ENCODE measurements around the gene SLC25A41. TPM values are rescaled to one million over a fixed set of nuclear protein-coding genes. Genes with fewer than 3 reads are reported as not detected.

SLC25A41 gene
- total RNA-seq (2022; extraction: Qiagen RNA extraction), result 0.09 to 0.22 TPM (median 0.14 TPM) in 5 replicates

DNA sequence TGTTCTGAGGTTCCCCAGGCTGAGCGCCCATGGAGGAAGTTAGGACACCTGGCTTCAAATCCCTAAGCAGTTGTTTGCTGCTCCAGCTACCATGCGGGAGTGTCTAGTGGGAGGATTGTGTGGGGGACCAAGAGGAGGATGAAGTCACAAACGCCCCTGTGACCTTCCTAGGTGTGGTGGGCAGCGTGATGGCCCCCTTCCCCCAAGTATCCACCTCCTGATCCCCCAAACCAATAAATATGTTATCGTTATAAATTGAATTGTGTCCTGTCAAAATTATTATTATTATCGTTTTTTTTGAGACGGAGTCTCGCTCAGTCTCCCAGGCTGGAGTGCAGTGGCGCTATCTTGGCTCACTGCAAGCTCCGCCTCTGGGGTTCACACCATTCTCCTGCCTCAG is at the start of gene SLC25A41:
TSS of gene SLC25A41 (minus strand) at position 101 of the 400 bp plus-strand sequence. CDS start at position 31, 70 bp downstream.

DNA sequence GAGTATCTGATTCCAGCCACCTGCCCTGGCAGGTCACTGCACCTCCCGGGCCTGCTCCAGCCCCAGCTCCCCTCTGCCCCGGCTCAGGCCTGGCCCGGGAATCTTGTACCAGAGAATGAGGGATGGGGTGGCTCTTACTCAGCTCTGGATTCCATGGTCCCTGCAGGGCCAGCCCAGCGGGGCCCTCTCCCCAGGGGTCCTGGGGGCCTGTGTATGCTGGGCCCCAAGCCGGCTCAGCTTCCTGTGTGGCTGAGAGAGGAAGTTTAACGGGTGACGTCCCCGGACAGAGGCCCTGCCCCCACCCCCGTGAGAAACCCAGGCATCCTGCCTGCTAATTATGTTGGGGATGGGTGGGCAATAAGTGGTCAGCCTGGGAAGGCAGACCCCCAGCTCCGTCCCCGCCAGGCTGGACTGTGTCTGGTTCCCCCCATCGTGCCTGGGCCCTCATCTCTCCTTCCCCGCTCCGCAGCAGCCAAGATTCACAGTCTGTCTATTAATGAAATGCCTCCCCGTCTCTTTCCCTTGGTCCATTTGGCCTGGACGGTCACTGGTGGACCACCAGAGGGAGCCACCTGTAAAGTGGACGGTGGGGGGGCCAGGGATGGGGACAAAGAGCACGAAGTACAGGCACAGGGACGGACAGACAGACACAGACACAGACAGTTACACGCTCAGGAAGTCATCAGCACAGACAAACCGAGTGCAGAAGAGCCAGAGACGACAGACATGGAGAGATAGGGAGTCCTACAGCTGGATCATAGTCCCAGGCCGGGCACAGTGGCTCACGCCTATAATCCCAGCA is 48.2 kb upstream of the SLC25A41 start, which contains the start of gene DENND1C:
TSS of gene DENND1C (minus strand) at position 247 of the 802 bp plus-strand sequence. CDS start at position 155, 92 bp downstream.

DNA sequence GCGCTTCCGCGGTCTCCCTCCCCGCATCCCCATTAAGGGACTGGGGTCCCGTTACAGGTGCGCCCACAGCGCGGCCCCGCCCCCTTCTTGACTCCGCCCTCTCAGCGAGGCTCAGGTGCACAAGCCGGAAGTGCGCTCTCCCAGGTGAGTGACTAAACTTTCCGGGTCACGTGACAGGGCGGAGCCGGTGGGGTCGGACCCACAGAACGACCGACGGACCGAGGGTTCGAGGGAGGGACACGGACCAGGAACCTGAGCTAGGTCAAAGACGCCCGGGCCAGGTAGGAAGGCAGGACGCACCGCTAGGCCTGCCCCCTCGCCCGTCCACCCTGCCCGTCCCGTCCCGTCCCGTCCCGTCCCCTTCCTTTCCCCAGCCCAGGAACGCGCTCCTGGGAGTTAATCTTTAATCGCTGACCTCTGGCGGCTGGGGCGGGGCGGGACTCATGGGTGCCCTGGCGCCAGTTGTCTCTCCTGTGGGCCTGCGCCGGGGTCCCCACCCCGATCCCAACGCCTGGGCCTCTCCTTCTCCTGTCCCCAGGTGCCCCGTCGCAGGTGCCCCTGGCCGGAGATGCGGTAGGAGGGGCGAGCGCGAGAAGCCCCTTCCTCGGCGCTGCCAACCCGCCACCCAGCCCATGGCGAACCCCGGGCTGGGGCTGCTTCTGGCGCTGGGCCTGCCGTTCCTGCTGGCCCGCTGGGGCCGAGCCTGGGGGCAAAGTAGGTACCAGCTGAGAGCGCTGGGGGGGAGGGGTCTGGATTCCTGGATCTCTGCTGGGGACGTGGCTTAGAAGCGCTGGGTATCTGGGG is 30.7 kb upstream of the SLC25A41 start, which contains the start of gene CRB3:
TSS of gene CRB3 (plus strand) at position 202 of the 804 bp plus-strand sequence. CDS start at position 633, 431 bp downstream.

DNA sequence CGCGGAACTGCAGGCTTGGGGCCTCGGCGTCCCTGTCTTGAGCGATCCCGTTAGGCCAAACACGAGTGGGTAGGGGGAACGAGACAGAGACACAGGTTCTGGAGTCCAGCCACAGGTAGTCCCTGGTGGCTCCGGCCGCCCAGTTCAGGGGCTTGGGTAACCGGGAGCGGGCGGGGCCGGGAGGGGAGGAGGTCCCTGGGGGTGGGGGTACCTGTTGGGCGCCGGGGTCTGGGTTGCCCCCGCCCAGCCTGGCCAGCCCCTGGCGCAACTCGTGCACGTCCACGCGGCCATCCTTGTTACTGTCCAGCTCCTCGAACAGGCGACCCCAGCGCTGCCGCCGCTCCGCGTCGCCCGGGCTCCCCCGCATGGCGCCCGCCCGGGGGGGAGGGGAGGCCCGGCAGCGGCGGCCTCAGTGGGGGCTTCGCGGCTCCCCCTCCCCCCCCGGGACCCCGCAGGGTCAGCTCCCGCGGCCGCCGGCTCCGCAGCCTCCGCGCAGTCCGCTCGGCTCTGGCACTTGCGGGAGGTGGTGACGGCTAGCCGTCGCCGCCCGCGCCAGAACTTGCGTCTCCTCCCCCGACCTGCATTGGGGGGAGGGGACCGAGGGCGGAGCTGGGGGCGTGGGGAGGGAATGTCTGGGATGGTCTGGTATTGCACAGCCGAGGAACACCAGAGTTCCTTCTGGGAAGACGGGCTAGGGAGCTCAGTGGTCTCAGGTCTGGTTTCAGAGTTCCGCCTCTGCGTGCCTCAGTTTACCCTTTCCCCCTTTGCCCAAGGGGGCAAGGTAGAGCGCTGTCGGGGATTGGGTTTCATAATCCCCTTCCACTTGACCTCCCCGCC is 25.9 kb upstream of the SLC25A41 start, which contains the start of gene SLC25A23:
TSS of gene SLC25A23 (minus strand) at position 531 of the 837 bp plus-strand sequence. CDS start at position 367, 164 bp downstream.

DNA sequence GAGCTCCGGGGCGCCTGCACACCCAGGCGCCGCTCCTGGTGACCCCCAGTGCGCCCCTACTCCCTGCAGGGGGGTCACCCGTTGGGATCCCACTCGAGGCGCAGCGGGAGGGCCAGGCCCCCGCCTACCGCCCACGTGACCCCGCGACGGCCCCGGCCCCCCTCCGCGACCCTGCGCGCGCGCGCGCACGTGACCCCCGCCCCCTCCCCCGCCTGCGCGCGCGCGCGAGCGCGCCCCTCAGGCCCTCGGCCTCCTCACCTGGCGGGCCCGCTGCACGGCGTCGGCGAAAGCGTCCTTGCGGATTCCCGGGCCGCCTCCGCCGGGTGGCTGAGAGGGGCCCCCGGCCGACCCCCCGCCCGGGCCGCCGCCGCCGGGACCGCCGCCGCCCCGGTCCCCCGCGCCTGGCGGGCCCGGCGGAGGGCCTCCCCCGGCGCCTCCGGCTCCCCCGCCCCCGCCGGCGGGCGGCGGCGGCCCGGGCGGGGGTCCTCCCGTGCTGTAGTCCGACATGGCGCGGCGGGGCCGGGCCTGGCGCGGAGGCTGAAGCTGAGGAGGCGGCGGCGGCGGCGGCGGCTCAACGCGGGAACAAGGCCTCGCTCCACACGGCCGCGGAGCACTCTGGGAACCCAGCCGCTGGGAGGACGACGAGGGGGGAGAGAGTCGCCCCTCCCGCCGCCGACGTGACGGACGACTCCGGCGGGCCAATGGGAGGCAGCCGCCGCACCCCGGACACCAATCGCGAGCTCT is 9.2 kb downstream of the SLC25A41 start, which contains the start of gene KHSRP:
TSS of gene KHSRP (minus strand) at position 617 of the 744 bp plus-strand sequence. CDS start at position 507, 110 bp downstream.

DNA sequence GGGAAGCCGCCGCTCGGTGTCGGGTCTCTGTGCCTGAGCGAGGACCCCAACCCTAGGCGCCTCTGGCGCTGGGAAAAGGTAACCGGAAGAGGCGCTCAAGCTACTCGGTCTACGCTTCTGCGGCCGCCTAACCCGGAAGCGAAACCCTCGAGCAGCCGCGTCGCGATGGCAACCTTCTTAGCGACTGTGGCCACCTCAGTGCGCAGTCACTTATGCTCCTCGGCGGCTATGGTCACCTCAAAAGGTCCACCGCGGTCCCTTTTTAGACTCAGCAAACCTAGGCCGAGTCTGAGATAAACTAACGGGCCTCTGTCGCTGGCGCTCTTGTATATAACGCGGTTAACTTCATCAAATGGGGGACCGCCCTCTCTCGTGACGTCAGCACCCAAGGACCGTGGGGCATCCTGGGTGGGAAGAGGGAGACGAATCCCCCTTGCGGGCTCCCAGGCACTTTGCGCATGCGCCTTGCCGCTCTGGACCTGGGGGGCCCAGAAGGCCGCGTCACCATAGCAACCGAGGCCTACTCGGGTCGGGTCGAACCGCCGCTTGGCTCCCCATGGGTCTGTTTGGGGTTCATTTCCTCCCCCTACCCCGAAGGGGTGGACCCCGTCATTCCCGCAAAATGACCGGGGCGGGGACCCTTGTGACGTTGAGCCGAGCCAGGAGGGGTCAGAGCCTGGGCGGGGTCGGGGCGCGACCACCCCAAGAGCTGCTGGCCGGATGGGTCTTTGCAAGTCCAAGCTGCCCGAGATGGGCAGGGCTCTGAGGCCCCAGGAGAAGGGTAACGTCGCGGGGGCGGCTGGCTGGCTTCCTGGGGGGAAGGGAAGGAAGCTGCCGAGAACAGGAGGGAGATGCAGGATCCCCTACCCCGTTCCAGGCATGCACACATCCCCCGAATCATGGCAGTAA is 40.2 kb downstream of the SLC25A41 start, which contains the start of gene GTF2F1:
TSS of gene GTF2F1 (minus strand) at position 91 of the 909 bp plus-strand sequence. CDS start 169 bp downstream, outside the sequence.

Other genes starting within 250 kb of the SLC25A41 start
- 12.8 to 28.7 TPM (median 27.2 TPM) in 5 replicates for gene MLLT1, start 153.8 kb downstream of the SLC25A41 start, total RNA-seq (2022; extraction: Qiagen RNA extraction)
- not detected in 5 replicates for gene ACER1, start 100.2 kb downstream of the SLC25A41 start, total RNA-seq (2022; extraction: Qiagen RNA extraction)
- 43.5 to 75.1 TPM (median 73.9 TPM) in 5 replicates for gene CLPP, start 72.2 kb downstream of the SLC25A41 start, total RNA-seq (2022; extraction: Qiagen RNA extraction)
- 16.1 to 29.5 TPM (median 28.9 TPM) in 5 replicates for gene ALKBH7, start 61.0 kb downstream of the SLC25A41 start, total RNA-seq (2022; extraction: Qiagen RNA extraction)
- 0.52 to 1.1 TPM (median 0.96 TPM) in 5 replicates for gene PSPN, start 57.8 kb downstream of the SLC25A41 start, total RNA-seq (2022; extraction: Qiagen RNA extraction)
- 56.6 to 64.0 TPM (median 60.6 TPM) in 5 replicates for gene GTF2F1, start 40.6 kb downstream of the SLC25A41 start, total RNA-seq (2022; extraction: Qiagen RNA extraction)
- 175 to 228 TPM (median 223 TPM) in 5 replicates for gene KHSRP, start 9.0 kb downstream of the SLC25A41 start, total RNA-seq (2022; extraction: Qiagen RNA extraction)
- gene SLC25A23, start 26.0 kb upstream of the SLC25A41 start, total RNA-seq (2022; extraction: Qiagen RNA extraction), result 15.0 to 23.2 TPM (median 20.4 TPM) in 5 replicates
- gene CRB3, start 30.5 kb upstream of the SLC25A41 start, total RNA-seq (2022; extraction: Qiagen RNA extraction), result 2.6 to 3.8 TPM (median 3.5 TPM) in 5 replicates
- gene DENND1C, start 48.0 kb upstream of the SLC25A41 start, total RNA-seq (2022; extraction: Qiagen RNA extraction), result 0.13 to 0.25 TPM (median 0.21 TPM) in 5 replicates
- gene TUBB4A, start 68.5 kb upstream of the SLC25A41 start, total RNA-seq (2022; extraction: Qiagen RNA extraction), result 5.5 to 8.4 TPM (median 8.1 TPM) in 5 replicates
- 2.9 to 4.8 TPM (median 3.2 TPM) in 5 replicates for gene TNFSF9, start 97.3 kb upstream of the SLC25A41 start, total RNA-seq (2022; extraction: Qiagen RNA extraction)
- gene CD70, start 157.4 kb upstream of the SLC25A41 start, total RNA-seq (2022; extraction: Qiagen RNA extraction), result 13.4 to 21.8 TPM (median 19.0 TPM) in 5 replicates
- 0.06 to 0.12 TPM (median 0.08 TPM) in 5 replicates for gene TNFSF14, start 236.4 kb upstream of the SLC25A41 start, total RNA-seq (2022; extraction: Qiagen RNA extraction)

Measured in A549 treated with dexamethasone at 1 μM for 4 hours (cell line).